ENCODE results near the gene CNNM4.
A peak's percentile ranks its signal among the peaks of the same experiment; 100 is the strongest.

CNNM4 gene

GRCh38 chr2:96811917-96812316 is 51.2 kb downstream of the CNNM4 start:
- DNase-seq (ENCODE audit: low read depth) = no peak
- no peak for TF ChIP-seq CTCF (IDR thresholded peaks at IDR 0.05; ENCODE audit: insufficient read depth, low read depth, low read length, missing control alignments)
- H3K4me3 ChIP-seq (ENCODE audit: low read depth, low read length) = no peak overlapping the region

GRCh38 chr2:96813656-96814055 is 53.0 kb downstream of the CNNM4 start:
- no peak for TF ChIP-seq CTCF (IDR thresholded peaks at IDR 0.05; ENCODE audit: insufficient read depth, low read depth, low read length, missing control alignments)
- H3K4me3 ChIP-seq (ENCODE audit: low read depth, low read length) = no peak overlapping the region
- DNase-seq (ENCODE audit: low read depth) = no peak

- peak; percentile 24 for DNase-seq (ENCODE audit: low read depth)
- H3K4me3 ChIP-seq (ENCODE audit: low read depth, low read length) = peak overlapping the region; percentile 68
- TF ChIP-seq CTCF (IDR thresholded peaks at IDR 0.05; ENCODE audit: insufficient read depth, low read depth, low read length, missing control alignments) = no peak
Measured at GRCh38 chr2:96815326-96816126, 54.8 kb downstream of the CNNM4 start.

GRCh38 chr2:96816127-96816835 is 55.6 kb downstream of the CNNM4 start, which contains the start of gene CNNM3:
TSS of gene CNNM3 (plus strand) at chr2:96816268. CDS start at chr2:96816278, 10 bp downstream.
- peak; percentile 61 for TF ChIP-seq CTCF (IDR thresholded peaks at IDR 0.05; ENCODE audit: insufficient read depth, low read depth, low read length, missing control alignments)
- DNase-seq (ENCODE audit: low read depth) = peak; percentile 96
- H3K4me3 ChIP-seq (ENCODE audit: low read depth, low read length) = peak within 1 kb of the TSS; percentile 68

GRCh38 chr2:96816836-96817702 is 56.4 kb downstream of the CNNM4 start:
- no peak for TF ChIP-seq CTCF (IDR thresholded peaks at IDR 0.05; ENCODE audit: insufficient read depth, low read depth, low read length, missing control alignments)
- H3K4me3 ChIP-seq (ENCODE audit: low read depth, low read length) = peak overlapping the region; percentile 53
- DNase-seq (ENCODE audit: low read depth) = peak; percentile 16

GRCh38 chr2:96817882-96818281 is 57.2 kb downstream of the CNNM4 start:
- DNase-seq (ENCODE audit: low read depth) = no peak
- no peak for TF ChIP-seq CTCF (IDR thresholded peaks at IDR 0.05; ENCODE audit: insufficient read depth, low read depth, low read length, missing control alignments)
- no peak overlapping the region for H3K4me3 ChIP-seq (ENCODE audit: low read depth, low read length)
